Measurements from ENCODE around the gene LPAR6. TPM values are rescaled to one million over a fixed set of nuclear protein-coding genes. Genes with fewer than 3 reads are reported as not detected.
"Not testable (repeated sequence)": the region's sequence is repeated elsewhere in the genome, so short reads cannot be mapped to it uniquely, and the experiment has no call there.

Gene LPAR6
- total RNA-seq (ENCODE audit: unreplicated experiment): 98.0 TPM
- long read RNA-seq, partial matches to known transcripts: 0 of 61 reads
- long read RNA-seq, other reads (novel, unspliced or antisense): 57 of 61 reads

- no peak for TF ChIP-seq CTCF (IDR thresholded peaks at IDR 0.05; ENCODE audit: unreplicated experiment)
- peak; percentile 14 for DNase-seq (ENCODE audit: low spot score)
- H3K27me3 Mint-ChIP-seq (ENCODE audit: unreplicated experiment): no peaks in the 10 kb centered on the region
- peaks cover 44% of the 10 kb centered on the region for H3K36me3 Mint-ChIP-seq (ENCODE audit: low read depth, unreplicated experiment)
- H3K4me1 Mint-ChIP-seq (ENCODE audit: unreplicated experiment): peaks cover 18% of the 10 kb centered on the region
- peaks cover 8% of the 10 kb centered on the region for H3K9me3 Mint-ChIP-seq (ENCODE audit: unreplicated experiment)
- H3K27ac Mint-ChIP-seq (ENCODE audit: unreplicated experiment): peak within 1 kb of the TSS; percentile 99
- peak within 1 kb of the TSS; percentile 100 for H3K4me3 Mint-ChIP-seq (ENCODE audit: unreplicated experiment)
Observed at GRCh38 chr13:48412881-48413351, at the start of gene LPAR6. Gene LPAR6 (minus strand): TSS chr13:48413113. CDS start chr13:48412423, 690 bp downstream.

GRCh38 chr13:48457578-48458242 lies 44.8 kb upstream of the LPAR6 start:
- no peak for DNase-seq (ENCODE audit: low spot score)
- Mint-ChIP-seq H3K36me3 (ENCODE audit: low read depth, unreplicated experiment) (peaks cover 41% of the 10 kb centered on the region), H3K4me1 (ENCODE audit: unreplicated experiment) (no peaks in the 10 kb centered on the region), H3K4me3 (ENCODE audit: unreplicated experiment) (no peak overlapping the region), H3K27me3 (ENCODE audit: unreplicated experiment) (no peaks in the 10 kb centered on the region), H3K9me3 (ENCODE audit: unreplicated experiment) (no peaks in the 10 kb centered on the region), H3K27ac (ENCODE audit: unreplicated experiment) (no peak overlapping the region)
- no peak for TF ChIP-seq CTCF (IDR thresholded peaks at IDR 0.05; ENCODE audit: unreplicated experiment)

- no peaks in the 10 kb centered on the region for H3K9me3 Mint-ChIP-seq (ENCODE audit: unreplicated experiment)
- no peak for TF ChIP-seq CTCF (IDR thresholded peaks at IDR 0.05; ENCODE audit: unreplicated experiment)
- H3K27ac Mint-ChIP-seq (ENCODE audit: unreplicated experiment): no peak overlapping the region
- no peak for DNase-seq (ENCODE audit: low spot score)
- no peak overlapping the region for H3K4me3 Mint-ChIP-seq (ENCODE audit: unreplicated experiment)
- no peaks in the 10 kb centered on the region for H3K27me3 Mint-ChIP-seq (ENCODE audit: unreplicated experiment)
- H3K36me3 Mint-ChIP-seq (ENCODE audit: low read depth, unreplicated experiment): peaks cover 35% of the 10 kb centered on the region
- H3K4me1 Mint-ChIP-seq (ENCODE audit: unreplicated experiment): no peaks in the 10 kb centered on the region
Observed at GRCh38 chr13:48456546-48456945, 43.6 kb upstream of the LPAR6 start.

GRCh38 chr13:48451196-48451595 lies 38.3 kb upstream of the LPAR6 start:
- not testable (repeated sequence) for DNase-seq (ENCODE audit: low spot score); H3K27me3 Mint-ChIP-seq (ENCODE audit: unreplicated experiment); H3K9me3 Mint-ChIP-seq (ENCODE audit: unreplicated experiment); H3K4me1 Mint-ChIP-seq (ENCODE audit: unreplicated experiment); H3K4me3 Mint-ChIP-seq (ENCODE audit: unreplicated experiment); H3K27ac Mint-ChIP-seq (ENCODE audit: unreplicated experiment)
- H3K36me3 Mint-ChIP-seq (ENCODE audit: low read depth, unreplicated experiment): peaks cover 26% of the 10 kb centered on the region

GRCh38 chr13:48449656-48450055 lies 36.7 kb upstream of the LPAR6 start:
- H3K27me3 Mint-ChIP-seq (ENCODE audit: unreplicated experiment): no peaks in the 10 kb centered on the region
- no peak overlapping the region for H3K4me3 Mint-ChIP-seq (ENCODE audit: unreplicated experiment)
- H3K36me3 Mint-ChIP-seq (ENCODE audit: low read depth, unreplicated experiment): peaks cover 20% of the 10 kb centered on the region
- H3K4me1 Mint-ChIP-seq (ENCODE audit: unreplicated experiment): no peaks in the 10 kb centered on the region
- DNase-seq (ENCODE audit: low spot score): no peak
- no peak for TF ChIP-seq CTCF (IDR thresholded peaks at IDR 0.05; ENCODE audit: unreplicated experiment)
- H3K9me3 Mint-ChIP-seq (ENCODE audit: unreplicated experiment): no peaks in the 10 kb centered on the region
- H3K27ac Mint-ChIP-seq (ENCODE audit: unreplicated experiment): no peak overlapping the region

Measured in endothelial cell (in vitro differentiated cells).